Measurements from ENCODE around the gene CLEC4G. TPM values are rescaled to one million over a fixed set of nuclear protein-coding genes. Genes with fewer than 3 reads are reported as not detected.
A peak's percentile ranks its signal among the peaks of the same experiment; 100 is the strongest.

The CLEC4G gene
- total RNA-seq, 1 donor from 2014 or later, result not detected

DNA sequence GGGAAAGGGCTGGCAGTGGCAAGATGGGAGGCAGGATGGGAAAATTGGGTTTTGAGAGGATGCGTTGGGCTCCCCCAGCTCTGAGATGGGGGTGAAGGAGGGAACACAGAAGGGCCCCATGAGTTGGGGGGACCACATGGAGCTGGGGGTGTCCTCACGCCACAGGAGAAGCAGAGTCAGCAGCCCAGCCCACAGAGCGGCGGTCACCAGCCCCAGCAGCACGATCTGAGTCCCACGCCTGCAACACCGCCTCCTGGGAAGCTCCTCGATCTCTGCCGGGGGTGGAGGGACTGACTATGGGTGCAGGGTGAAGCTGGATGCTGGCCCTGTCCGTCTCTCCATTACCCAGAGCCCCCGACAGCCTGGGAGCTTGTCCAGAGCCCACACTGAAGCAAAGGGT lies 33.3 kb downstream of the CLEC4G start:
- DNase-seq (ENCODE audit: low read depth, low spot score), result no peak

- DNase-seq (ENCODE audit: low read depth, low spot score), result no peak
Observed at GRCh38 chr19:7697721-7698287, 34.1 kb downstream of the CLEC4G start.

GRCh38 chr19:7694499-7694898 lies 37.4 kb downstream of the CLEC4G start:
- no peak for DNase-seq (ENCODE audit: low read depth, low spot score)

DNA sequence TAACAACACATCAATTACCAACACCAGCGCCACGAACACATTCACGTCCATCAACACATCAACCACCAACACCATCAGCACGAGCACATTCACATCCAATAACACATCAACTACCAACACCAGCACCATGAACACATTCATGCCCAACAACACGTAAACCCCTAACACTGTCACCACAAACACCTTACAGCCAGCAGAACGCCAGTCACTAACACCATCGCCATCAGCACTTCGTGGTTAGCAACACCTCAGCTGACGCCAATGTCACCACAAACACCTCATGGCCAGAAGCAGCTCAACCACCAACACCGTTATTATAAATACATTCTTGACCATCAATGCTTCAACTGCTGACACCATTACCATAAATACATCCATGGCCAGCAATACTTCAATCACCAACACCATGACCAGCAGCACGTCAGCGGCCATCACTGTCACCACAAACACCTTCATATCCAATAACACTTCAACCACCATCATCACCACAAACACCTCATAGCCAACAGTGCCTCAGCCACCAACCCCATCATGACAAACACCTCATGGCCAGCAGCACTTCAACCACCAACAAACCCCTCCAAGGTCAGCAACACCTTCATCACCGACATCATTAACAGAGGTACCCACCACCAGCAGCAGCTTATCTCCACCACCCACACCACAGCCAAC lies 39.4 kb downstream of the CLEC4G start:
- no peak for DNase-seq (ENCODE audit: low read depth, low spot score)

DNA sequence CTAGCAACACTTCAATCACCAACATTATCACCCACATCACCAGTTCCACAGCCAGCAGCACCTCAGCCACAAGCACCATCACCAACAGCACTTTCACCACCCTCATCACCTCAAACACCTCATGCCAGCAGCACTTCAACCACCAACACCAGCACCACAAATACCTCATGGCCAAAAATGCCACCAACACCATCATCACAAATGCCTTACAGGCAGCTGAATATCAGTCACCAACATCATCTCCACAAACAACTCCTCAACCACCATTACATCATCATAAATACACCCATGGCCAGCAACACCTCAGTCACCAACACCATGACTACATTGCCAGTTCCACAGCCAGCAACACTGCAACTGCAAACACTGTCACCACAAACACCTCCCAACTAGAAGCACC lies 40.4 kb downstream of the CLEC4G start:
- no peak for DNase-seq (ENCODE audit: low read depth, low spot score)

GRCh38 chr19:7690779-7691258 lies 41.1 kb downstream of the CLEC4G start:
- DNase-seq (ENCODE audit: low read depth, low spot score), result no peak

DNA sequence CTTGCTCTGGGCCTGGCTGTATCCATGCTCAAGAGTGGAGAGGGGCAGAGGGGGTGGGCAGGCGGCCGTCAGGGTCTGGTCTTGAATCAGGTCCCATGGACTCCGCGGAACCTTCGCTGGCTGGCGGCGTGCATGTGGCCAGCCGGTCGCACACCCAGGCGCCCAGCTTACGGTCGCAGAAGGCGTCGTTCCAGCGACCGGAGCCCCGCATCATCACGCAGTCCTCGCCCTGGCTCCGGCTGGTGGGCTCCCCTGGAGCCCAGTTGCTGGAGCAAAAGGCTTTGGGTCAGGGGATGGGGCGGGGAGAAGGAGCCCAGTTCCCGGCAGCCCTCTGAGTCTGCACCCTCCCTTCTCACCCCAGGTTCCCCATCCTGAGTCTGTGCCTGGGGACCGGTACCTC lies 42.7 kb downstream of the CLEC4G start:
- no peak for DNase-seq (ENCODE audit: low read depth, low spot score)

GRCh38 chr19:7687177-7687576 lies 44.7 kb downstream of the CLEC4G start:
- no peak for DNase-seq (ENCODE audit: low read depth, low spot score)

- no peak for DNase-seq (ENCODE audit: low read depth, low spot score)
Observed at GRCh38 chr19:7685546-7686445, 46.1 kb downstream of the CLEC4G start.

DNA sequence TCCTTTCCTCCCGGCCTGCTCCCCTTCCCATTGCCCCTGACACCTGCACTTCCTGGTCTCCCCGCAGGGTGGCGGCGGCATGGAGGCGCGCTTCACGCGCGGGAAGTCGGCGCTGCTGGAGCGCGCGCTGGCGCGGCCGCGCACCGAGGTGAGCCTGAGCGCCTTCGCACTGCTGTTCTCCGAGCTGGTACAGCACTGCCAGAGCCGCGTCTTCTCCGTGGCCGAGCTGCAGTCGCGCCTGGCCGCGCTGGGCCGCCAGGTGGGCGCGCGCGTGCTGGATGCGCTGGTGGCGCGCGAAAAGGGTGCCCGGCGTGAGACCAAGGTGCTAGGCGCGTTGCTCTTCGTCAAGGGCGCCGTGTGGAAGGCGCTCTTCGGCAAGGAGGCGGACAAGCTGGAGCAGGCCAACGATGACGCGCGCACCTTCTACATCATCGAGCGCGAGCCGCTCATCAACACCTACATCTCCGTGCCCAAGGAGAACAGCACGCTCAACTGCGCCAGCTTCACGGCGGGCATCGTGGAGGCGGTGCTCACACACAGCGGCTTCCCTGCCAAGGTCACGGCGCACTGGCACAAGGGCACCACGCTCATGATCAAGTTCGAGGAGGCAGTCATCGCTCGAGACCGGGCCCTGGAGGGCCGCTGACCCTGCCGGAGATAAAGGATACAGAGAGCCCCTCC lies 49.6 kb downstream of the CLEC4G start:
- no peak for DNase-seq (ENCODE audit: low read depth, low spot score)

DNA sequence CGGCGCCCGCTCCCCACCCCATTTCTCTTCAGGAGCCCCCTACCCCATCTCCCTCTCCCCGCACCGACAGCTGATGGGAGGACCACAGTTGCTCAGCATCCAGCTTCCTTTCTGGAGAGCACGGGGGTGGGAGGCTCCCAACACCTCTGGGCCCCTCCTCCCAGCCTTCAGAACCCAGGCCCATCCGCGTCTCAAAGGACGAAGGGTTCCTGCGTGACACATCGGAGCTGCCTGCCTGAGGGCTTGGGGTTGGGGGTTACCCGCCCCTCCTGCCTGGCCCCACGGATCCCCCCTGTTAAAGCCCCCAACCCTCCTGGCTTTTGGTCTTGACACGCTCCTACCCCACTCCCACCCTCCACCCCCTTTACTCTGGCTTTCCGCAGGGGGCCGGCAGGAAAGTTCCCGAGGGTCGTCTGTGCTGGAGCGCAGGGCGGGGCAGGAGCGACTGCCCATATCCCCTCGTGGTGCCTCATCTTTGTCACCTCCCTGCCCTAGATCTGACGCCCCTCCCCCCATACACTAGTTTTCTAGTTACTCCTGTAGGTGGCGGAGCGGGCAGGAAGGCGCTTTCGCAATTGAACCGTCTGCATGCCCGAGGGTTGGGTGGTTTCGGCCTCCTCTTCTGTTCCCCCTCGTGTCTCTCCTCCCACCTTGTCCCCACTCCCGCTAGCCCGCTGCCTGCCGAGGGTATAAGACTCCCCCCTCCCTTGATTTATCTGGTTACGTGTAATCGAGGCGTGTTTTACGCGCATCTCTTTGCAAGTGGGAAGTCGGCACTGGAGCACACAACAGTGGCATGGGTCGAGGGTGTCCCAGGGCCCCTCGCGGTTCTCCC lies 50.4 kb downstream of the CLEC4G start:
- peak; percentile 22 for DNase-seq (ENCODE audit: low read depth, low spot score)

- DNase-seq (ENCODE audit: low read depth, low spot score), result peak; percentile 36
Observed at GRCh38 chr19:7680606-7681339, 51.1 kb downstream of the CLEC4G start, which contains the start of gene TRAPPC5. Gene TRAPPC5, plus strand, starts transcription at chr19:7680833. Its CDS starts 1,421 bp downstream, at chr19:7682254.

DNA sequence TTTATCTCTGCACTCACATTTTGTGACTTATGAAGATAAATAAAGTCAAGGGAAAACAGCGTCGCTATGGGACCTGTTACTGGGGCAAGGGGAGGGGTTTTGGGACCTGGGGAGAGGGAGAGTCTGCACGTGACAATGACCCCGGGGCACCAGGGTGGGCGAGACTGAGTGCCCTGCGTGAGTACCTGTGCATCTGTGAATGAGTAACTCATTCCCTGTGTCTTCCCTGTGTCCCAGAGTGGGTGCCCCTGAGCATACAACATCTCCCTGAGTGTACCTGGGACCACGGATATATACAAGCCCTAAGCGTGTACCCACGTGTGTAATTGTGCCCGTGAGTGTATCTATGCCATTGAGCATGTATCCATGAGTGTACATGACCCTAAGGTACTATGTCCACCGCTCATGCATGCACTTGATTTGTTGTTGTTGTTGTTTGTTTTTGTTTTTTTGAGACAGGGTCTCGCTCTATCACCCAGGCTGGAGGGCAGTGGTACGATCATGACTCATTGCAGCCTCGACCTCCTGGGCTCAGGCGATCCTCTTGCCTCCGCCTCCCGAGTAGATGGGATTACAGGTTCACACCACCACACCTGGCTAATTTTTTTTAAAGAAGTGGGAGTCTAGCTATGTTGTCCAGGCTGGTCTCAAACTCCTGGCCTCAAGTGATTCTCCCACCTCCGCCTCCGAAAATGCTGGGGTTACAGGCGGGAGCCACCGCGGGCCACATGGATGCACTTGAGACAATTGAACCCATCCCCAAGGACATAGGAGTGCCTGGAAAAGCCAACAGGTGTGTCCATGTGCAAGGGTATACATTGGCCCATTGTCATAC lies 51.9 kb downstream of the CLEC4G start:
- no peak for DNase-seq (ENCODE audit: low read depth, low spot score)

- no peak for DNase-seq (ENCODE audit: low read depth, low spot score)
Observed at GRCh38 chr19:7678971-7679751, 52.7 kb downstream of the CLEC4G start.
